ENCODE measurements around the gene ATAD3A.
"Not testable (repeated sequence)": the region's sequence is repeated elsewhere in the genome, so short reads cannot be mapped to it uniquely, and the experiment has no call there.

Gene ATAD3A

DNA sequence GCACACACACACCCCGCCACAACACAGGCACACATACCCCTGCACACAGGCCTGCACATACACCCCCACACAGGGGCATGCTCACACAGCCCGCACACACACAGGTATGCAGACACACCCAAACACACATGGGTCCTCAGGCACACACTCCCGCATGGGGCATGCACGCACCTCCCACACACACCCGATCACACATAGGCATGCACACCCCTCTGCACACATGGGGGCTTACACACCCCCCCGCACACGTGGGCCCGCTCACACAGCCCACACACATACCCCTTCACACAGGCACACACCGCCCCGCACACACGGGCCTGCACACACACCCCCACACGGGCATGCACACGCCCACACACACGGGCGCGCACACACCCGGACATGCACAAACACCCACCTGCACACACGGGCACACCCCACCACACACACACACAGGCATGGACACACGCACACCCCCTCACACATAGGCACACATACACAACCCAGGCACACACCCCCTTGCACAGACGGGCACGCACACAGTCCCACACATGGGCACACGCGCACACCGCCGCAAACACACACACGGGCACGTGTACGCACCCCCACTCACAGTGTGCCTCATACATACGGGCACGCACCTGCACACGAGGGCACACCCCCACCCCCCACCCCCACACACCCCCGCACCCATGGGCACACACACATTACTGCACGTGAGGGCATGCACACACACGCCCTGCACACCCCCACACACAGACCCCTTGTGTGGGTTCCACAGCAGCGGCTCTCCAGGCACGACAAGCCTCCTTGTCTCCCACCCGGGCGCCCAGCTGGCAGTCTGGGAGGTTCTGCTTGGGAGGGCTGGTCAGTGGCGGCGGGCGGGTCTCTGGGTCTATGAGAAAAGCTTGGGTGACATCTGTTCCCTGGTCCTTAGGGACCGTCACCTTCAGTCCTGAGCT, 32.1 kb upstream of the ATAD3A start:
- DNase-seq (ENCODE audit: low read depth in 1 of 2, low spot score in 1 of 2): no peak

DNA sequence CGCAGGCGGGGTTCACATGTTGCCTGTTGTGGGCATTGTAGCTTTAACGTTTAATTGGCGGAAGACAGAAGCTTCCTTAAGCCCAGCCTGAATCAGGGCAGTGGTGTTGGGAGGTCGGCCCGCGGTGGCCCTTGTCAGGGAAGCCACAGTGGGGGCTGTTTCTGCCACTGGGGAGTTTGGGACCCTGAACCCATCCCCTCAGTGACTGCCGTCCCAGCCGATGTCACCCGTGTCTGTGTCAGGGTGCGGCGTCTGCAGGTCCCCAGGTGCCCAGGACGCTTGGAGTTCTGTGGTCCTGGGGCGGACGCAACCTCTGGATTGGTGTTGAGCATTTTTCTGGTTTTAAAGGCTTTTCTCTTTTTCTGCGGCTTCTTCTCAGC, 31.5 kb upstream of the ATAD3A start:
- DNase-seq (ENCODE audit: low read depth in 1 of 2, low spot score in 1 of 2); H3K27ac ChIP-seq (replicated peaks): not testable (repeated sequence)

More for the DNA sequence above, 32.1 kb upstream of the ATAD3A start:
- TF ChIP-seq REST (IDR thresholded peaks at IDR 0.05; ENCODE audit: insufficient replicate concordance, low read depth): no peak
- TF ChIP-seq SPI1 (IDR thresholded peaks at IDR 0.05; ENCODE audit: borderline replicate concordance, low read depth): no peak
- TF ChIP-seq POLR2AphosphoS5 (IDR thresholded peaks at IDR 0.05; ENCODE audit: low read depth): no peak; the same call in 1 of the 2 replicates
- TF ChIP-seq GABPA (IDR thresholded peaks at IDR 0.05; ENCODE audit: low read depth): no peak
- TF ChIP-seq, protein P1, sequence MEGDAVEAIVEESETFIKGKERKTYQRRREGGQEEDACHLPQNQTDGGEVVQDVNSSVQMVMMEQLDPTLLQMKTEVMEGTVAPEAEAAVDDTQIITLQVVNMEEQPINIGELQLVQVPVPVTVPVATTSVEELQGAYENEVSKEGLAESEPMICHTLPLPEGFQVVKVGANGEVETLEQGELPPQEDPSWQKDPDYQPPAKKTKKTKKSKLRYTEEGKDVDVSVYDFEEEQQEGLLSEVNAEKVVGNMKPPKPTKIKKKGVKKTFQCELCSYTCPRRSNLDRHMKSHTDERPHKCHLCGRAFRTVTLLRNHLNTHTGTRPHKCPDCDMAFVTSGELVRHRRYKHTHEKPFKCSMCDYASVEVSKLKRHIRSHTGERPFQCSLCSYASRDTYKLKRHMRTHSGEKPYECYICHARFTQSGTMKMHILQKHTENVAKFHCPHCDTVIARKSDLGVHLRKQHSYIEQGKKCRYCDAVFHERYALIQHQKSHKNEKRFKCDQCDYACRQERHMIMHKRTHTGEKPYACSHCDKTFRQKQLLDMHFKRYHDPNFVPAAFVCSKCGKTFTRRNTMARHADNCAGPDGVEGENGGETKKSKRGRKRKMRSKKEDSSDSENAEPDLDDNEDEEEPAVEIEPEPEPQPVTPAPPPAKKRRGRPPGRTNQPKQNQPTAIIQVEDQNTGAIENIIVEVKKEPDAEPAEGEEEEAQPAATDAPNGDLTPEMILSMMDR (IDR thresholded peaks at IDR 0.05; ENCODE audit: insufficient read depth, low read length): no peak
- H3K27me3 ChIP-seq (ENCODE audit: insufficient read depth, poor library complexity, severe bottlenecking): no peaks in the 10 kb centered on the region
- no peak overlapping the region for H3K4me3 ChIP-seq (replicated peaks; ENCODE audit: insufficient read depth, low read length)
- H3K27ac ChIP-seq (replicated peaks): no peak overlapping the region

DNA sequence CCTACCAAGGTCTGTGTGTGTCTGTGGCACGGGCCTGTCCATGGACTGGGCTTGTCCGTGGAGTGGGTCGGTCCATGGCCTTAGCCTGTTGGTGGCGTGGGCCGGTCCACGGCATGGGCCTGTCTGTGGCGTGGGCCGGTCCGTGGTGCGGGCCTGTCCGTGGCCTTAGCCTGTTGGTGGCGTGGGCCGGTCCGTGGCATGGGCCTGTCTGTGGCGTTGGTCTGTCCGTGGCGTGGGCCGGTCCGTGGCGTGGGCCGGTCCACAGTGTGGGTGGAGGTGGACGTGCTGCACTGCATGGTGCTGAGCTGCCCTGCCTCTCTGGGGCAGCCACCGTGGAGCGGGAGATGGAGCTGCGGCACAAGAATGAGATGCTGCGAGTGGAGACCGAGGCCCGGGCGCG, 30.2 kb upstream of the ATAD3A start:
- H3K4me3 ChIP-seq (replicated peaks; ENCODE audit: insufficient read depth, low read length); H3K27ac ChIP-seq (replicated peaks); H3K27me3 ChIP-seq (ENCODE audit: insufficient read depth, poor library complexity, severe bottlenecking); DNase-seq (ENCODE audit: low read depth in 1 of 2, low spot score in 1 of 2): not testable (repeated sequence)

More for the DNA sequence above, 31.5 kb upstream of the ATAD3A start:
- not testable (repeated sequence) for H3K4me3 ChIP-seq (replicated peaks; ENCODE audit: insufficient read depth, low read length); H3K27me3 ChIP-seq (ENCODE audit: insufficient read depth, poor library complexity, severe bottlenecking)

DNA sequence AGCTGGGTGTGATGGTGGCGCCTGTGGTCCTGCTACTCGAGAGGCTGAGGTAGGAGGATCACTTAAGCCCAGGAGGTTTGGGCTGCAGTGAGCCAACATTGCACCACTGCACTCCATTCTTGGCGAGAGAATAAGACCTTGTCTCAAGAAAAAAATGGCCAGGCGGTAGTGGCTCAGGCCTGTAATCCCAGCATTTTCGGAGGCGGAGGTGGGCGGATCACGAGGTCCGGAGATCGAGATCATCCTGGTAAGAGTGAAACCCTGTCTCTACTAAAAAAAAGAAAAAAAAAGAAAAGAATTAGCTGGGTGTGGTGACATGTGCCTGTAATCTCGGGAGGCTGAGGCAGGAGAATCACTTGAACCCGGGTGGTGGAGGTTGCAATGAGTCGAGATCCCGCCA, 29.1 kb upstream of the ATAD3A start:
- H3K27me3 ChIP-seq (ENCODE audit: insufficient read depth, poor library complexity, severe bottlenecking): no peaks in the 10 kb centered on the region
- TF ChIP-seq GABPA (IDR thresholded peaks at IDR 0.05; ENCODE audit: low read depth): no peak
- no peak for TF ChIP-seq REST (IDR thresholded peaks at IDR 0.05; ENCODE audit: insufficient replicate concordance, low read depth)
- TF ChIP-seq SPI1 (IDR thresholded peaks at IDR 0.05; ENCODE audit: borderline replicate concordance, low read depth): no peak
- TF ChIP-seq POLR2AphosphoS5 (IDR thresholded peaks at IDR 0.05; ENCODE audit: low read depth): no peak
- TF ChIP-seq, protein P1 (IDR thresholded peaks at IDR 0.05; ENCODE audit: insufficient read depth, low read length): no peak
- no peak overlapping the region for H3K27ac ChIP-seq (replicated peaks)

DNA sequence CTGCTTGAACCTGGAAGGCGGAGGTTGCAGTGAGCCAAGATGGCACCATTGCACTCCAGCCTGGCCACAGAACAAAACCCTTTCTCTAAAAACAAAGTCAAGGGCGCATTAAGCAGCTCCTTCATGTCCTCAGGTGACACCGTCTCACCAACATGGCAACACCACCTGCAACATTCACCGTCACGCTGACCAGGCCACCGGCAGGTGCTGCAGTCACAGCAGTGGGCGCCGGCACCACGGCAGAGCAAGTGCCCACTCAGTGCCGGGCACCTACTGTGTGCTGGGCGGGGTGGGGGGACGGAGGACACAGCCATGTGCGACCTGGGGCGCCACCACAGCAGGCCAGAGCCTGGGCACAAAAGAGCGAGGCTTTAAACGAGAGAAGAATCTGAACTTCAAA, 28.2 kb upstream of the ATAD3A start:
- TF ChIP-seq GABPA (IDR thresholded peaks at IDR 0.05; ENCODE audit: low read depth) (no peak), SPI1 (IDR thresholded peaks at IDR 0.05; ENCODE audit: borderline replicate concordance, low read depth) (no peak), POLR2AphosphoS5 (IDR thresholded peaks at IDR 0.05; ENCODE audit: low read depth) (no peak; the same call in 1 of the 2 replicates), REST (IDR thresholded peaks at IDR 0.05; ENCODE audit: insufficient replicate concordance, low read depth) (no peak)
- TF ChIP-seq, protein P1 (IDR thresholded peaks at IDR 0.05; ENCODE audit: insufficient read depth, low read length): no peak
- no peak overlapping the region for H3K4me3 ChIP-seq (replicated peaks; ENCODE audit: insufficient read depth, low read length)
- no peaks in the 10 kb centered on the region for H3K27me3 ChIP-seq (ENCODE audit: insufficient read depth, poor library complexity, severe bottlenecking)

More for the DNA sequence above, 29.1 kb upstream of the ATAD3A start:
- DNase-seq (ENCODE audit: low read depth in 1 of 2, low spot score in 1 of 2): no peak
- no peak overlapping the region for H3K4me3 ChIP-seq (replicated peaks; ENCODE audit: insufficient read depth, low read length)

More for the DNA sequence above, 28.2 kb upstream of the ATAD3A start:
- H3K27ac ChIP-seq (replicated peaks): no peak overlapping the region
- DNase-seq (ENCODE audit: low read depth in 1 of 2, low spot score in 1 of 2): no peak
